NB4 (cell line): Measurements from ENCODE around the gene KDM4B.

Source experiments
- CTCF ChIP-seq: IDR thresholded peaks from one replicate; pipeline ENCODE4 v1.5.1; 2012; ENCODE audit warnings: low read depth, low read length
- MAX ChIP-seq: IDR thresholded peaks from 2 replicates; pipeline ENCODE4 v1.6.1; 2011; ENCODE audit warnings: low read depth, low read length
- MYC ChIP-seq: IDR thresholded peaks from 2 replicates; pipeline ENCODE4 v1.6.1; 2011; ENCODE audit warnings: low read depth, low read length
- POLR2A ChIP-seq: IDR thresholded peaks from 2 replicates; pipeline ENCODE4 v1.6.1; 2011; ENCODE audit warnings: mild to moderate bottlenecking; ENCODE audit not compliant: insufficient read length; ENCODE audit errors: extremely low read depth

- TF ChIP-seq CTCF (no peak), MAX (no peak), POLR2A (no peak), MYC (no peak)
Observed at GRCh38 chr19:4979211-4979807, 10.4 kb downstream of the KDM4B start.
